ENCODE measurements around the gene ASCC3. TPM values are rescaled to one million over a fixed set of nuclear protein-coding genes. Genes with fewer than 3 reads are reported as not detected.

The ASCC3 gene
- total and polyA plus RNA-seq, 2 experiments from 2014 or later: 49.1 to 60.2 TPM

DNA sequence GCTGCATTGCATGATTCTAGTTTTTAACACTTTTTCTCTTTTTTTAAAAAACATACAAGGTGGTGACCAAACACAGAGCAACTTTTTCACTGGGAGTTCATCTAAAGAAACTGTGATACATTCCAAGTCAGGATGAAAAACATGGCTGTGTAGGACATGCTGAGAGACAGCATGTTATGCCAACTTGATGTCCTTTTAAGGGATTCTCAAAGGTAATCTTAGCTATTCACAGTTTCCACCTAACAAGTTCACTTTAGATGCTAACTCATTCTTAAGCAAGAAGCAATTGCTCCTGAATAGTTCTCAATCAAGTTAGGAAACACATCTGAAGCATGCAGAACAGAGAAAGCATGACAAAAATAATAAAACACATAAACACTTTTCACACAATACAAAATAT lies 3.3 kb downstream of the ASCC3 start:
- Histone ChIP-seq H3F3A (ENCODE audit: insufficient read depth) (no peaks in the 10 kb centered on the region), H3K36me3 (ENCODE audit: low read depth) (no peaks in the 10 kb centered on the region), H3K4me1 (ENCODE audit: insufficient read depth) (peaks cover 39% of the 10 kb centered on the region), H3K27me3 (replicated peaks; ENCODE audit: insufficient read depth) (no peaks in the 10 kb centered on the region), H3K27ac (no peak overlapping the region), H3K9ac (no peak overlapping the region), H3K9me3 (ENCODE audit: low read depth) (no peaks in the 10 kb centered on the region), H3K79me2 (ENCODE audit: insufficient read depth) (peaks cover 83% of the 10 kb centered on the region), H3K9me2 (ENCODE audit: insufficient read depth) (no peaks in the 10 kb centered on the region), H3K4me2 (ENCODE audit: unreplicated experiment) (peak overlapping the region; percentile 16), H3K4me3 (0 out of 2 replicates have a peak overlapping the region, but pooled peaks have one; percentile 0), H2AFZ (no peak overlapping the region), H4K20me1 (ENCODE audit: insufficient read depth) (peaks cover 9% of the 10 kb centered on the region; the same call in 1 of the 2 replicates)
- DNase-seq: peak; percentile 5
- TF ChIP-seq EZH2 (IDR thresholded peaks at IDR 0.05; ENCODE audit: insufficient read depth, poor library complexity, severe bottlenecking): no peak
- in situ Hi-C loops (cut with MboI): no loop called here

DNA sequence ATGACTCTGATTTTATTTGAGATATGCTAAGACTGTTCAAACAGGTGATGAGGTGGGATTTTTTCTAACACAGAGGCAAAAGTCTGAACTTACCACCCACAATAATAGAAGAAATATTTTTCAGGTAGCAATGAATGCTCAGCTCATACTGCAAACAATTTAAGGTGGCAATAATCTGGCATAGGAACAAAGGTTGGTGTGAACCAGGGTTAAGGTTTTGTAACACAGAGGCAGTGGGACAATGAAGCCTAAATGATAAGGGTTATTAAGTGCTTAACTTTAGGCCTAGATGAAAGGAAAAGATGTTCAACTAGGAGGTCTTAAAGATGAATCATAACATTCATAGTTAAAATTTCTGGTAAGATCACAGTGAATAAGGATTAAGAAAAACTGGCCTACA lies 4.9 kb downstream of the ASCC3 start:
- DNase-seq: no peak
- no peaks in the 10 kb centered on the region for H3K9me3 ChIP-seq (ENCODE audit: low read depth)
- H2AFZ ChIP-seq: no peak overlapping the region
- H4K20me1 ChIP-seq (ENCODE audit: insufficient read depth): peaks cover 9% of the 10 kb centered on the region; the same call in 1 of the 2 replicates
- H3K27me3 ChIP-seq (replicated peaks; ENCODE audit: insufficient read depth): no peaks in the 10 kb centered on the region
- peaks cover 99% of the 10 kb centered on the region for H3K79me2 ChIP-seq (ENCODE audit: insufficient read depth)
- in situ Hi-C loops (cut with MboI): no loop called here
- peaks cover 33% of the 10 kb centered on the region for H3K4me1 ChIP-seq (ENCODE audit: insufficient read depth)
- no peak overlapping the region for H3K4me3 ChIP-seq
- no peak overlapping the region for H3K9ac ChIP-seq
- H3K27ac ChIP-seq: no peak overlapping the region
- H3F3A ChIP-seq (ENCODE audit: insufficient read depth): no peaks in the 10 kb centered on the region
- H3K4me2 ChIP-seq (ENCODE audit: unreplicated experiment): peak overlapping the region; percentile 3
- H3K36me3 ChIP-seq (ENCODE audit: low read depth): no peaks in the 10 kb centered on the region
- TF ChIP-seq EZH2 (IDR thresholded peaks at IDR 0.05; ENCODE audit: insufficient read depth, poor library complexity, severe bottlenecking): no peak
- TF ChIP-seq EZH2phosphoT487 (IDR thresholded peaks at IDR 0.05; ENCODE audit: insufficient read depth, low read depth): no peak
- no peaks in the 10 kb centered on the region for H3K9me2 ChIP-seq (ENCODE audit: insufficient read depth)

DNA sequence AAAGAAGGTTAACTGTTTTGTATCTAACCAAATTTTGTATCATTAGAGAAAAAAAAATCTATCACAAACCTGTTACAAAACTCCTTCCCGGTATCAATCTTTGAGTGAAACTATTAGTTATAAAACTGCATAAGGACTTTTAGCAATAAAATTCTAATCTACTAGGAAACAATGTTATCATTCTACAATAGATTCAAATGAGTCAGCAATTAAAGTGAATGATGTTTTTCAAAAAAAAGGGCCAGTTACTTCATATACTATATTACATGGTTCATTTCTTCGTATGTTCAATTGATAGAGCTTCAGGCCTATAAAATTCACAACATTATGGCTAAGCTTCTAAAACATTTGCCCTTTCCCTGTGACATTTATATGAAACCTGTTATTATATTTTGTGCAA lies 15.6 kb downstream of the ASCC3 start:
- Histone ChIP-seq H3K27ac (no peak overlapping the region), H3K4me2 (ENCODE audit: unreplicated experiment) (no peak overlapping the region), H2AFZ (no peak overlapping the region), H3K27me3 (replicated peaks; ENCODE audit: insufficient read depth) (no peaks in the 10 kb centered on the region), H3F3A (ENCODE audit: insufficient read depth) (0 out of 2 replicates have a peak, but pooled peaks cover 9% of the 10 kb centered on the region), H3K4me1 (ENCODE audit: insufficient read depth) (no peaks in the 10 kb centered on the region), H3K79me2 (ENCODE audit: insufficient read depth) (peaks cover 100% of the 10 kb centered on the region), H4K20me1 (ENCODE audit: insufficient read depth) (peaks cover 4% of the 10 kb centered on the region; the same call in 1 of the 2 replicates), H3K4me3 (no peak overlapping the region), H3K9me2 (ENCODE audit: insufficient read depth) (no peaks in the 10 kb centered on the region), H3K9ac (no peak overlapping the region), H3K36me3 (ENCODE audit: low read depth) (peaks cover 73% of the 10 kb centered on the region), H3K9me3 (ENCODE audit: low read depth) (no peaks in the 10 kb centered on the region)
- WGBS, 2 experiments (ENCODE audit: low coverage in 1 of 2, low lambda C conversion rate in 2 of 2, missing lambda C conversion rate in 2 of 2): 99 to 100% methylated on average over 2 of the region's 2 CpGs
- TF ChIP-seq EZH2 (IDR thresholded peaks at IDR 0.05; ENCODE audit: insufficient read depth, poor library complexity, severe bottlenecking): no peak
- TF ChIP-seq EZH2phosphoT487 (IDR thresholded peaks at IDR 0.05; ENCODE audit: insufficient read depth, low read depth): no peak
- no peak for DNase-seq
- in situ Hi-C loops (cut with MboI): no loop called here

- Histone ChIP-seq H3F3A (ENCODE audit: insufficient read depth) (no peaks in the 10 kb centered on the region), H3K9me2 (ENCODE audit: insufficient read depth) (no peaks in the 10 kb centered on the region), H4K20me1 (ENCODE audit: insufficient read depth) (no peaks in the 10 kb centered on the region), H3K9me3 (ENCODE audit: low read depth) (no peaks in the 10 kb centered on the region), H3K4me2 (ENCODE audit: unreplicated experiment) (no peak overlapping the region), H3K4me1 (ENCODE audit: insufficient read depth) (no peaks in the 10 kb centered on the region), H2AFZ (no peak overlapping the region), H3K4me3 (no peak overlapping the region), H3K9ac (no peak overlapping the region), H3K27me3 (replicated peaks; ENCODE audit: insufficient read depth) (no peaks in the 10 kb centered on the region), H3K27ac (no peak overlapping the region), H3K79me2 (ENCODE audit: insufficient read depth) (peaks cover 98% of the 10 kb centered on the region), H3K36me3 (ENCODE audit: low read depth) (peaks cover 90% of the 10 kb centered on the region)
- TF ChIP-seq EZH2 (IDR thresholded peaks at IDR 0.05; ENCODE audit: insufficient read depth, poor library complexity, severe bottlenecking): no peak
- TF ChIP-seq EZH2phosphoT487 (IDR thresholded peaks at IDR 0.05; ENCODE audit: insufficient read depth, low read depth): no peak
- WGBS, 2 experiments (ENCODE audit: low coverage in 1 of 2, low lambda C conversion rate in 2 of 2, missing lambda C conversion rate in 2 of 2): 93 to 94% methylated on average over 2 of the region's 2 CpGs
- in situ Hi-C loops (cut with MboI): no loop called here
- no peak for DNase-seq
Measured at GRCh38 chr6:100862063-100862462, 19.1 kb downstream of the ASCC3 start.

GRCh38 chr6:100856146-100856545 lies 25.0 kb downstream of the ASCC3 start:
- H2AFZ ChIP-seq: no peak overlapping the region
- TF ChIP-seq EZH2phosphoT487 (IDR thresholded peaks at IDR 0.05; ENCODE audit: insufficient read depth, low read depth): no peak
- in situ Hi-C loops (cut with MboI): no loop called here
- H3K4me1 ChIP-seq (ENCODE audit: insufficient read depth): no peaks in the 10 kb centered on the region
- H3K79me2 ChIP-seq (ENCODE audit: insufficient read depth): peaks cover 87% of the 10 kb centered on the region
- no peaks in the 10 kb centered on the region for H3F3A ChIP-seq (ENCODE audit: insufficient read depth)
- no peaks in the 10 kb centered on the region for H3K9me2 ChIP-seq (ENCODE audit: insufficient read depth)
- H3K9me3 ChIP-seq (ENCODE audit: low read depth): no peaks in the 10 kb centered on the region
- DNase-seq: no peak
- no peak overlapping the region for H3K27ac ChIP-seq
- H3K36me3 ChIP-seq (ENCODE audit: low read depth): peaks cover 56% of the 10 kb centered on the region
- no peak overlapping the region for H3K9ac ChIP-seq
- H3K27me3 ChIP-seq (replicated peaks; ENCODE audit: insufficient read depth): no peaks in the 10 kb centered on the region
- H3K4me3 ChIP-seq: no peak overlapping the region
- no peak overlapping the region for H3K4me2 ChIP-seq (ENCODE audit: unreplicated experiment)
- H4K20me1 ChIP-seq (ENCODE audit: insufficient read depth): no peaks in the 10 kb centered on the region

All from GM23248 (cell line).